K562 (cell line): Measurements from ENCODE around the gene STING1. TPM values are rescaled to one million over a fixed set of nuclear protein-coding genes. Genes with fewer than 3 reads are reported as not detected.

Experiments used
- ATF6 ChIP-seq: sonication (generic); formaldehyde crosslinking; IDR thresholded peaks from 2 replicates; pipeline ENCODE4 v1.4.0; 2020; ENCODE audit warnings: mild to moderate bottlenecking, missing genetic modification reagents
- CAMTA2 ChIP-seq: fragments of 250-450 bp; sonication (Bioruptor Pico); conservative IDR thresholded peaks from 2 replicates; pipeline ENCODE4 v1.5.1; 2022
- CEBPG ChIP-seq, 3 experiments: fragments of 200-800 bp in 1 of 3; sonication (Bioruptor generic) in 1 of 3; sonication (generic) in 1 of 3; formaldehyde crosslinking in 1 of 3; IDR thresholded peaks in 2 of 3; conservative IDR thresholded peaks in 1 of 3; 2 replicates each; pipeline versions ENCODE4 v1.6.1 to v1.8.0; 2016 to 2022; ENCODE audit warnings: missing compliant biosample characterization in 2 of 3, missing genetic modification characterization in 2 of 3, mild to moderate bottlenecking in 1 of 3, missing genetic modification reagents in 1 of 3
- CHD1 ChIP-seq: fragments of 200-600 bp; sonication (generic); IDR thresholded peaks from one replicate; pipeline ENCODE4 v1.6.1; 2012; ENCODE audit warnings: mild to moderate bottlenecking, moderate library complexity, low read length, inconsistent platforms
- DACH1 ChIP-seq: fragments of 450-650 bp; IDR thresholded peaks from 2 replicates; pipeline ENCODE4 v1.6.1; 2018; ENCODE audit not compliant: partially characterized antibody
- L3MBTL2 ChIP-seq: fragments of 450-650 bp; IDR thresholded peaks from 2 replicates; pipeline ENCODE4 v1.6.1; 2016; ENCODE audit warnings: mild to moderate bottlenecking, moderate library complexity
- MTF1 ChIP-seq: fragments of 250-450 bp; sonication (Bioruptor Pico); IDR thresholded peaks from 2 replicates; pipeline ENCODE4 v1.9.0; 2021; ENCODE audit warnings: moderate library complexity, mild to moderate bottlenecking, inconsistent platforms, borderline replicate concordance
- PTBP1 ChIP-seq: fragments of 200-400 bp; formaldehyde crosslinking; IDR thresholded peaks from 2 replicates; pipeline ENCODE4 v1.6.1; 2017; ENCODE audit warnings: low read depth, low read length
- RAD21 ChIP-seq, 2 experiments: fragments of 250-450 bp in 1 of 2; fragments of 450-650 bp in 1 of 2; sonication (Bioruptor Pico) in 1 of 2; formaldehyde crosslinking in 1 of 2; IDR thresholded peaks in 1 of 2; conservative IDR thresholded peaks in 1 of 2; 2 replicates each; pipeline versions ENCODE4 v1.4.0 to v1.8.0; 2020 to 2022; ENCODE audit warnings: mild to moderate bottlenecking in 2 of 2, moderate library complexity in 1 of 2
- SIN3B ChIP-seq: fragments of 450-650 bp; IDR thresholded peaks from 2 replicates; pipeline ENCODE4 v1.6.1; 2017; ENCODE audit warnings: low read depth, mild to moderate bottlenecking, moderate library complexity
- SIRT6 ChIP-seq: IDR thresholded peaks from one replicate; pipeline ENCODE4 v1.6.1; 2012; ENCODE audit warnings: low read depth, mild to moderate bottlenecking, control low read depth, inconsistent platforms, low read length, moderate library complexity
- TARDBP ChIP-seq: fragments of 450-650 bp; IDR thresholded peaks from 2 replicates; pipeline ENCODE4 v1.6.1; 2016
- ZBTB17 ChIP-seq: fragments of 450-650 bp; formaldehyde crosslinking; IDR thresholded peaks from 2 replicates; pipeline ENCODE4 v1.4.0; 2020; ENCODE audit warnings: mild to moderate bottlenecking
- ZNF347 ChIP-seq: fragments of 450-650 bp; formaldehyde crosslinking; IDR thresholded peaks from 2 replicates; pipeline ENCODE4 v1.4.0; 2020; ENCODE audit warnings: low read depth, mild to moderate bottlenecking, moderate library complexity
- ZNF408 ChIP-seq: fragments of 250-450 bp; sonication (Bioruptor Pico); IDR thresholded peaks from 2 replicates; pipeline ENCODE4 v1.4.0; 2020; ENCODE audit warnings: low read depth, mild to moderate bottlenecking, moderate library complexity
- ZNF444 ChIP-seq: fragments of 250-450 bp; sonication (Bioruptor Pico); IDR thresholded peaks from 2 replicates; pipeline ENCODE4 v1.4.0; 2020; ENCODE audit warnings: mild to moderate bottlenecking, moderate library complexity
- ZNF695 ChIP-seq: fragments of 450-650 bp; formaldehyde crosslinking; IDR thresholded peaks from 2 replicates; pipeline ENCODE4 v1.4.0; 2020; ENCODE audit warnings: mild to moderate bottlenecking, moderate library complexity
- ZNF707 ChIP-seq: fragments of 250-450 bp; sonication (Bioruptor Pico); conservative IDR thresholded peaks from 2 replicates; pipeline ENCODE4 v1.8.0; 2022; ENCODE audit warnings: inconsistent platforms, mild to moderate bottlenecking, moderate library complexity
- polyA plus RNA-seq, 8 experiments: library from polyadenylated mRNA; depleted of rRNA in 4 of 8; stranded (reverse) in 5 of 8; unstranded in 3 of 8; fragments of >200 nt; fragmentation: Nextera tagmentation in 2 of 8; fragmentation: Illumina TruSeq in 1 of 8; extraction: Ambion mirVana in 2 of 8; extraction: Trizol in 1 of 8; gene quantifications; 2 replicates each; pipeline versions ENCODE4 v1.2.1 to v1.2.3, GENCODE V29; 2011 to 2014; ENCODE audit warnings: inconsistent platforms in 1 of 8, missing spikeins in 1 of 8
- total RNA-seq, 7 experiments: library from RNA; depleted of rRNA in 6 of 7; stranded (reverse); fragments of >200 nt in 6 of 7; fragmentation: Illumina TruSeq in 2 of 7; extraction: Trizol in 2 of 7; gene quantifications; 2 replicates each; pipeline versions ENCODE4 v1.2.1 to v1.2.3, GENCODE V29; 2011 to 2021; ENCODE audit warnings: low replicate concordance in 1 of 7
- TF ChIP-seq, protein P1 (sequence below): sonication (generic); formaldehyde crosslinking; IDR thresholded peaks from 2 replicates; pipeline ENCODE4 v1.8.1; 2023; ENCODE audit warnings: missing genetic modification reagents, mild to moderate bottlenecking, borderline replicate concordance

The STING1 gene
- total and polyA plus RNA-seq, 9 of the 15 experiments (the other 6 are each of a cell fraction or from before 2014, with no cell fraction given) = 20.8 to 69.1 (median 44.7) TPM

- TF ChIP-seq ZNF408 (no peak), ZNF695 (CRISPR knock-in tag) (no peak), L3MBTL2 (peak; percentile 99), RAD21 (CRISPR knock-in tag; conservative IDR thresholded peaks at IDR 0.05 in 1 of 2, IDR thresholded peaks at IDR 0.05 in 1 of 2) (peak; percentile 62 to 67), PTBP1 (0 out of 2 replicates have a peak, but pooled peaks have one; percentile 42), CEBPG (CRISPR knock-in tag; IDR thresholded peaks at IDR 0.05) (no peak), CEBPG (tag; conservative IDR thresholded peaks at IDR 0.05 in 1 of 2, IDR thresholded peaks at IDR 0.05 in 1 of 2) (no peak), CAMTA2 (CRISPR knock-in tag) (peak; percentile 66; the same call in 1 of the 2 replicates), SIRT6 (no peak), CHD1 (peak; percentile 42), ZBTB17 (CRISPR knock-in tag) (peak; percentile 82), ZNF347 (CRISPR knock-in tag) (no peak), SIN3B (peak; percentile 31; the same call in 1 of the 2 replicates), ATF6 (CRISPR knock-in tag) (peak; percentile 98; the same call in 1 of the 2 replicates), ZNF707 (no peak), DACH1 (peak; percentile 66), MTF1 (CRISPR knock-in tag) (no peak), TARDBP (no peak), ZNF444 (CRISPR knock-in tag) (0 out of 2 replicates have a peak, but pooled peaks have one; percentile 14)
- TF ChIP-seq, protein P1, sequence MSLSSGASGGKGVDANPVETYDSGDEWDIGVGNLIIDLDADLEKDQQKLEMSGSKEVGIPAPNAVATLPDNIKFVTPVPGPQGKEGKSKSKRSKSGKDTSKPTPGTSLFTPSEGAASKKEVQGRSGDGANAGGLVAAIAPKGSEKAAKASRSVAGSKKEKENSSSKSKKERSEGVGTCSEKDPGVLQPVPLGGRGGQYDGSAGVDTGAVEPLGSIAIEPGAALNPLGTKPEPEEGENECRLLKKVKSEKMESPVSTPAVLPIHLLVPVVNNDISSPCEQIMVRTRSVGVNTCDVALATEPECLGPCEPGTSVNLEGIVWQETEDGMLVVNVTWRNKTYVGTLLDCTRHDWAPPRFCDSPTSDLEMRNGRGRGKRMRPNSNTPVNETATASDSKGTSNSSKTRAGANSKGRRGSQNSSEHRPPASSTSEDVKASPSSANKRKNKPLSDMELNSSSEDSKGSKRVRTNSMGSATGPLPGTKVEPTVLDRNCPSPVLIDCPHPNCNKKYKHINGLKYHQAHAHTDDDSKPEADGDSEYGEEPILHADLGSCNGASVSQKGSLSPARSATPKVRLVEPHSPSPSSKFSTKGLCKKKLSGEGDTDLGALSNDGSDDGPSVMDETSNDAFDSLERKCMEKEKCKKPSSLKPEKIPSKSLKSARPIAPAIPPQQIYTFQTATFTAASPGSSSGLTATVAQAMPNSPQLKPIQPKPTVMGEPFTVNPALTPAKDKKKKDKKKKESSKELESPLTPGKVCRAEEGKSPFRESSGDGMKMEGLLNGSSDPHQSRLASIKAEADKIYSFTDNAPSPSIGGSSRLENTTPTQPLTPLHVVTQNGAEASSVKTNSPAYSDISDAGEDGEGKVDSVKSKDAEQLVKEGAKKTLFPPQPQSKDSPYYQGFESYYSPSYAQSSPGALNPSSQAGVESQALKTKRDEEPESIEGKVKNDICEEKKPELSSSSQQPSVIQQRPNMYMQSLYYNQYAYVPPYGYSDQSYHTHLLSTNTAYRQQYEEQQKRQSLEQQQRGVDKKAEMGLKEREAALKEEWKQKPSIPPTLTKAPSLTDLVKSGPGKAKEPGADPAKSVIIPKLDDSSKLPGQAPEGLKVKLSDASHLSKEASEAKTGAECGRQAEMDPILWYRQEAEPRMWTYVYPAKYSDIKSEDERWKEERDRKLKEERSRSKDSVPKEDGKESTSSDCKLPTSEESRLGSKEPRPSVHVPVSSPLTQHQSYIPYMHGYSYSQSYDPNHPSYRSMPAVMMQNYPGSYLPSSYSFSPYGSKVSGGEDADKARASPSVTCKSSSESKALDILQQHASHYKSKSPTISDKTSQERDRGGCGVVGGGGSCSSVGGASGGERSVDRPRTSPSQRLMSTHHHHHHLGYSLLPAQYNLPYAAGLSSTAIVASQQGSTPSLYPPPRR = peak; percentile 26; the same call in 1 of the 2 replicates
Observed at GRCh38 chr5:139517683-139518564, 35.4 kb upstream of the STING1 start (continued).
